HG03108 (cell line): ENCODE results near the gene SERPINA7.
"Not testable (repeated sequence)": the region's sequence is repeated elsewhere in the genome, so short reads cannot be mapped to it uniquely, and the experiment has no call there.

ENCODE experiments used
- ATAC-seq: cut with Tn5 transposase; IDR thresholded peaks from one replicate; pipeline ENCODE4 v1.9.1; 2021; ENCODE audit warnings: moderate library complexity; ENCODE audit not compliant: unreplicated experiment

The SERPINA7 gene

GRCh38 chrX:106038625-106039024 lies at the start of gene SERPINA7:
Gene SERPINA7 (minus strand): TSS chrX:106038727. CDS start chrX:106037058, 1,669 bp downstream.
- ATAC-seq: no peak

GRCh38 chrX:106069048-106069447 lies 30.5 kb upstream of the SERPINA7 start:
- ATAC-seq: no peak

GRCh38 chrX:106050054-106050453 lies 11.5 kb upstream of the SERPINA7 start:
- no peak for ATAC-seq

GRCh38 chrX:106042296-106042695 lies 3.8 kb upstream of the SERPINA7 start:
- no peak for ATAC-seq

GRCh38 chrX:106040861-106041260 lies 2.3 kb upstream of the SERPINA7 start:
- ATAC-seq: no peak

GRCh38 chrX:106039920-106040319 lies 1.4 kb upstream of the SERPINA7 start:
- ATAC-seq: no peak

GRCh38 chrX:106037835-106038473 lies 573 bp downstream of the SERPINA7 start:
- no peak for ATAC-seq

GRCh38 chrX:106036716-106037115 lies 1.8 kb downstream of the SERPINA7 start:
- no peak for ATAC-seq

- no peak for ATAC-seq
These were observed 3.5 kb downstream of the SERPINA7 start for GRCh38 chrX:106035064-106035463.

- ATAC-seq: no peak
These were observed 14.6 kb downstream of the SERPINA7 start for GRCh38 chrX:106023947-106024346.

GRCh38 chrX:106022238-106022637 lies 16.3 kb downstream of the SERPINA7 start:
- ATAC-seq: no peak

GRCh38 chrX:106014119-106014775 lies 24.3 kb downstream of the SERPINA7 start:
- no peak for ATAC-seq

GRCh38 chrX:106009145-106009544 lies 29.4 kb downstream of the SERPINA7 start:
- ATAC-seq: no peak

GRCh38 chrX:106007815-106008214 lies 30.7 kb downstream of the SERPINA7 start:
- no peak for ATAC-seq

GRCh38 chrX:106005684-106006083 lies 32.8 kb downstream of the SERPINA7 start:
- no peak for ATAC-seq

- not testable (repeated sequence) for ATAC-seq
These were observed 37.9 kb downstream of the SERPINA7 start for GRCh38 chrX:106000609-106001008.

- ATAC-seq: no peak
These were observed 38.3 kb downstream of the SERPINA7 start for GRCh38 chrX:106000203-106000602.

- no peak for ATAC-seq
These were observed 39.2 kb downstream of the SERPINA7 start for GRCh38 chrX:105999294-105999693.

- not testable (repeated sequence) for ATAC-seq
These were observed 50.0 kb downstream of the SERPINA7 start for GRCh38 chrX:105988487-105988886.
